HG02642 (cell line): Measurements from ENCODE around the gene SCYGR6.

ENCODE experiments used
- ATAC-seq: cut with Tn5 transposase; IDR thresholded peaks from one replicate; pipeline ENCODE4 v1.9.1; 2021; ENCODE audit warnings: mild to moderate bottlenecking; ENCODE audit not compliant: unreplicated experiment, poor library complexity

Gene SCYGR6

DNA sequence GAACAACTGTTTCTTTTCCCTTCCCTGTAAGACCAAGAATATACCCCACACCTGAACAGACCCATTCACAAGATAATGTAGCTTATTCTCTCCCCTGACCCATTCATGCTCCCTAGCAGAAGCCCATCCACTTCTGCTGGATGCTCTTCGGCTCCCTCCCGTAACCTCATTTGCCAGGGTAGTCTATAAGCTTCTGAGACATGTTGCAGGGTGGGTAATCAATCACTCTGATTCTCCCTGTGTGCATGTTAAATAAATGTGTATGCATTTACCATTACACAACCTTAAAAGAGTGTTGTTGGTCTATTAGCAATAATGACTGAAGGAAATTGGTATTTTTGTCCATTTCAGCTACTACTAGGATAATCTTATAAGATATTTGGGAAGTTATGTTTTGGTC lies 8.1 kb downstream of the SCYGR6 start:
- no peak for ATAC-seq

DNA sequence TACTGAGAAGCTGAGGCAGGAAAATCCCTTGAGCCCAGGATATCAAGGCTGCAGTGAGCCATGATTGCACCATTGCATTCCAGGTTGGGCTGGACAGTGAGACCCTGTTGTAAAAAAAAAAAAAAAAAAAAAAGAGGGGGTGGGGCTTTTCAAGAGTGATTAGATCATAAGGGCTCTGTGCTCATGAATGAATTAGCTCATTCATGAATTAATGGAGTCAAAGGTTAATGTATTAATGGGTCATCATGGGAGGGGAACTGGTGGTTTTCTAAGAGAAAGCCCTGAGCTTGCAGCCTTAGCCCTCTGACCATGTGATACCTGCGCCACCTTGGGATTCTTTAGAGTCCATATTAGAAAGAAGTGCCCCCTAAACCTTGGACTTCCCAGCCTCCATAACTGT lies 11.3 kb downstream of the SCYGR6 start:
- no peak for ATAC-seq

DNA sequence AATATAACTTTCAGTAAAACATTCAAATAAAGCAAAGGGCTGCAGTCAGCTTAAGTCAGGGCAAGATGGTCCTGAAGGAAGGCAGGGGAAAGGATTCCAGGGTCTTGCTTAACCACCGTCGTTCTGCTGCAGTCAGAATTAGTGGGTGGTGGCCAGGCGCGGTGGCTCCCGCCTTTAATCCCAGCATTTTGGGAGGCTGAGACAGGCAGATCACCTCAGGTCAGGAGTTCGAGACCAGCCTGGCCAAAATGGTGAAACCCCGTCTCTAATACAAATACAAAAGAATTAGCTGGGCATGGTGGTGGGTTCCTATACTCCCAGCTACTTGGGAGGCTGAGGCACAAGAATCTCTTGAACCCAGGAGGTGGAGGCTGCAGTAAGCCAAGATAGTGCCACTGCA lies 13.6 kb downstream of the SCYGR6 start:
- ATAC-seq, result no peak

DNA sequence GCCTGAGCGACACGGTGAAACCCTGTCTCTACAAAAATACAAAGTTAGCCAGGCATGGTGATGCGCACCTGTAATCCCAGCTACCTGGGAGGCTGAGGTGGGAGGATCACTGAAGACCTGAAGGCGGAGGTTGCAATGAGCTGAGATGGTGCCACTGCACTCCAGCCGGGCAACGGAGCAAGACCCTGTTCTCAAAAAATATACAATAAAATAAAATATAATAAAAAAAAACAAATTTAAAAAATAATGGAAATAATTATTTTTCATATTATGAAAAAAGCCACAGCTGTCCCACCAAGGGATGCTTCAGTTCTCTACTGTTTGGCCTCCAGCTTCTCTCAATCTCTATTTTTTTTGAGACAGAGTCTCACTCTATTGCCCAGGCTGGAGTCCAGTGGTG lies 17.2 kb downstream of the SCYGR6 start:
- no peak for ATAC-seq

DNA sequence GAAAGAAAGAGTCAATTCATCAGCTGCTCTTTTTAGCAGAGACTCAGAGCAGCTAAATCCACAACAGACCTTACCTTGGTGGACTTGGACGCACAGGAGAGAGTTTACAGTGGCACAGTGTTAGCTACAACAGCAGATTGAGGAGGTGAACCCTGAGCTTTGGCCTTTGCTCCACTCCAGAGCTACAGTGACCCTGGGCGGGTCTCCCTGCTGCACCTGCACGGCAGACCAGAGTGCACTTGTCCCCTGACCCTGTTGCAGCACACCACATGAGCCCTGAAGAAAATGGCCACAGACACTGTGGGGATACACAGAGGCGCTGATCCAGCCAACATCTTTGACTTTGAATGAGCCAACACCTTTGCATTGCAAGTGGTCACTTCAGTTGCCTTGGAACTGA lies 17.7 kb downstream of the SCYGR6 start:
- no peak for ATAC-seq

DNA sequence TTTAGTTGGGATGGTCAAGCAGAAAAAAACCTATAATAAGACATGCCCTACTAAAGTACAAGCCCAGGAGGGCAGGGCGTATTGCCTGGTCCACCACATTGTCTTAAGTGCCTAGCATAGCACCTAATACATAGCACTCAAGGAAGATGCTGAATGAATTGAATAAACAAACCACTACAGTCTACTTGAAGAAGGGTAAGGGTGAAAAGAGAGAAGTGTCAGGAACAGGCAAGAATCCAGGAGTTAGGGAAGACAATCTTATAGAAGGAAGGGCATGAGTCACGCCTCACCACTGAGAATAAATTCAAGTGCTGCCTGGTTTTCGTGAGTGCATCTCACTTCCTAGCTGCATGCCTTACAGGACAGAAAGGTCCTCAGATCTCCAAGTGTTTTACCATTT lies 20.6 kb downstream of the SCYGR6 start:
- ATAC-seq, result no peak

DNA sequence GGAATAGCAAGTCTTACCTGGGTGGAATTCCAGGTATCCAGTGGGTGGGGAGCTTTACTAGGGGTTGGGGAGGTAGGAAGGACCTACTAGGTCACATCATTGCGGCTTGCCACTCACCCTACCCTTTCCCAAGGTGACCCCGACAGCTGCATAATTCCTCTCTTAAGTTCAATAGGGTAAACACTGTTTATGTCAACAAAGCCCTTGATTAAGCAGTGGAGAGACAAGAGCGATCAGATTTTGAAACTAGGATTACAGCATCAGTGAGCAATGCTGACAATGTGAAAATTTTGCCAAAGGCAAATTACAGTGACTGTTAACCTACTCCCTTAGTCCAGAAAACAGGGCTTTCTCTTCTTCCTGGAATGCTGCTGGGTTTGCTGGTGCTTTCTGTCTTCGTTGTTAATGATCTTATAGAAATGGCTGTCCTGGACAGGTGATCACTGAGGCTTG lies 21.3 kb downstream of the SCYGR6 start:
- ATAC-seq, result no peak

DNA sequence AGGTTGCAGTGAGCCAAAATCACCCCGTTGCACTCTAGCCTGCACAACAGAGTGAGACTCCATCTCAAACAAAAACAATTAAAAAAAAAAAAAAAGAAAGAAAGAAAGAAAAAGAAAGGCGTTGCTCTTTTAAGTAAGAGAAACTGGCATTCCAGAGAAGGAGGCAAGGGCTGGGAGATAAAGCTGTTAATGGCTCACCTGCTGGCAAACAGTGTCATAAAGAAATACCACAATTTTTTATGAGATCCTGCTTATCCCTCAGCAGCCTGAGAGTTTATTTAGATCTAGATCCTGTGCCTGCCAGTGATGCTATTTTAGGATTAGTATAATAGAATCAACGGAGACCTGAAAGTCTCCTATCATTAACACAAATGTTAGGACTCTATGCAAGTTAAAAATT lies 23.0 kb downstream of the SCYGR6 start:
- no peak for ATAC-seq

DNA sequence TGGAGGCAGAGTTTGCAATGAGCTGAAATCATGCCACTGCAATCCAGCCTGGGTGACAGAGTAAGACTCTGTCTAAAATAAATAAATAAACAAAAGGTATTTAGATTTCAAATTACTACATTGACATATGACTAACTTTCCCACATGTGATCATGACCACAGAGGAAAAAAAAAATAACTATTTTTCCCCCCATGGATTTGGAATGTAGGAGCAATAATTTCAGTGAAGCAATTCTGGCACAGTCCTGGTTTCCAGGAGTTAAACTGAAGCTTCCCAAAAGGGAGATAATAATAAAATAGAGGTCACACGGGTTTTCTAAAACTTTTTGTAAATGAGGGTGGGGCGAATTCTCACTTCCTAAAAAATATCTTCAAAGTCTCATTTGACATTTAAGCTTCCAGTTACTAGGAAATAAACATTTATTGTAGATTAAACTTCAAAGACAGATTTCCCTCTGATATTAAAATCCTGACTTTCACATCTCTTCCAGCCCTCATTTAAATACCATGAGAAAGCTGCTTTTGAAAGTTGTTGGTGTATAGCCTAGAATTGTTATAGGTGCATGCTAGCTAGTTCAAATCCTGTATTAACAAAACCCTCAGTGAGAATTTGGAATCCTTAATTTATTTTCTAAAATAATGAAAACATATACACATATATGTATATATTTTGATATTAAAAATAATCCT lies 27.4 kb downstream of the SCYGR6 start:
- no peak for ATAC-seq

DNA sequence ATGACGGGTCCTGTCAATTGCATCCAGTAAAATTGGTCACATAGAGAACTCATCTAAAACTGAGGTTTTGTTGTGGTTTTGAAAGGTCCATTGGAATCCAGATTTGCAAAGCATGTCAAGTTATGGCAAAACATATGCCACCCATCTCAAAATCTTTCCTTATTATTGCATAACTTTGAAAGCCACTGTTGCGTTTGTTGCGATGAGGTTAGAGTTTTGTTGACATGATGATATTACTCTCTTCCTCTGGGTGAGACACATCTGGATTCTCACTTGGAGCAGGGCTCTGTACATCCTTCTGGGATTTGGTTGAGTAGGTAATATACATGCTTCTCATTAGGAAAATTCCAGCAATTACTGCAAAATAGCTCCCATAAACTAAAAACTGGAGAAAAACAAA lies 37.4 kb downstream of the SCYGR6 start:
- ATAC-seq, result no peak

DNA sequence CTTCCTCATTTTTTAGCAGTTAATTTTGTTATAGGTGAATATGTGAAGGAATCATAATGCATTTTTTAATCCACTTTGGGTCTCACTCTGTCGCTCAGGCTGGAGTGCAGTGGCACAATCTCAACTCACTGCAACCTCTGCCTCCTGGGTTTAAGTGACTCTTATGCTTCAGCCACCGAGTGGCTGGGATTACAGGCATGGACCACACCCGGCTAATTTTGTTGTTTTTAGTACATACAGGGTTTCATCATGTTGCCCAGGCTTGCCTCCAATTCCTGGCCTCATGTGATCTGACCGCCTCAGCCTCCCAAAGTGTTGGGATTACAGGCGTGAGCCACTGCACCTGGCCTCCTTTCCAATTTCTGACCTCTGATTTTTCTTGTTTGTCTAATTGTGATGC lies 40.3 kb downstream of the SCYGR6 start:
- no peak for ATAC-seq

DNA sequence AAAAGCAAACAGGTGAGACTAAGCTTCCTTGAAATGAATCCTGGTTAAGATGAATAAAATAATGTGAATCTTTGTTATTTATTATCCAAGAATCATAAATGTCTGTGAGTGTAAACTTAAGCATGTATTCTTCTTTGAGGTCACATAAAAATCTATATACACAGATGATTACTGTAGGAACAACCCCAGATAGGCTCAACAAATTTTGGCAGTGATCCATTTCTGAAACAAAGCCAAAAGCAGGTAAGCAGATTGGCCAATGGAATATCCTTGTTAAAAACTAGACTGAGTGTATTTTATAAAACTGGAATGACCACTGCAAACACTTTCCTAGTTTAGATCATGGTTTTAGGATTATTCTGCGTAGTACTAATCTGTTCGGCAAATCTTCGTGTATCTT lies 46.6 kb downstream of the SCYGR6 start:
- ATAC-seq, result no peak

DNA sequence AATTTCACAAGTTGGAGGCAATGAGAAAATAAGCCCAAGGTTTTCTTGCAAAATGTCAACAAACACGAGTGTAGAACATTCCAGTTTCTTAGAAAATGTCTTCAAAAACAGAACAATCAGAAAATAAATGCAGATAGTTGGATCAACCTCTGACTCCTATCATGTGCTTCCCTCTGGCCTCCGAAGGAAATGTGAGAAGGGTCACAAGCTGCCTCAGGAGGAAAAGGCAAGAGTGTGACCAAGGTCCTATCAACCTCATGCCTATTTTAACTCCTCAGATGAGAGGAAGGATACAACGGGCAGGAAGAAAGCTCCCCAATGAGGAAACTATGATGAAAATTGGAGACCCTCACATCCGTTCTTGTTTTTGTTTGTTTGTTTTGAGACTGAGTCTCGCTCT lies 50.1 kb downstream of the SCYGR6 start:
- no peak for ATAC-seq
